Measurements from ENCODE around the gene SGCA.

The SGCA gene

DNA sequence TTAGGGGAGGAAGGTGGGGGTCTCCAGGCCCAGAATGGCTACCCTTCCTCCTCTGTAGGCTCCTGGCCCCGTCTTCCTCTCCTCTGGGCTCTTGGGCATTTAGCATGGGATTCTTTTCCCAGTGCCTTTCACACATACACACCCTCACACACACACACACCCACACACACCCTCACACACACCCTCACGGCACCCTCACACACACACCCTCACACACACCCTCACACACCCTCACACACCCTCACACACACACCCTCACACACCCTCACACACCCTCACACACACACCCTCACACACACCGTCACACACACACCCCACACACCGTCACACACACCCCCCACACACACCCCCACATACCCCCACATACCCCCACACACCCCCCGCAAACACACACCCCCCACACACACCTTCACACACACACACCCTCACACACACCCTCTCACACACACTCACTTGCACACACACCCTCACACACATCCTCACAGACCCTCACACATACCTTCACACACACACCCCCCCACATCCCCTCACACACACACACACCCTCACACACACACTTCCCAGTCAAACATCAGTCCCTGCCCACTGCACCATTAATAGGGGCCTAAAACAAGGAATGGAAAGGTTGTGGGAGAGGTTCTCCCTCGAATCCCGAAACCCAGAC is 845 bp downstream of the SGCA start:
- DNase-seq (ENCODE audit: low spot score), result no peak
- FAIRE-seq, result peak; percentile 92

DNA sequence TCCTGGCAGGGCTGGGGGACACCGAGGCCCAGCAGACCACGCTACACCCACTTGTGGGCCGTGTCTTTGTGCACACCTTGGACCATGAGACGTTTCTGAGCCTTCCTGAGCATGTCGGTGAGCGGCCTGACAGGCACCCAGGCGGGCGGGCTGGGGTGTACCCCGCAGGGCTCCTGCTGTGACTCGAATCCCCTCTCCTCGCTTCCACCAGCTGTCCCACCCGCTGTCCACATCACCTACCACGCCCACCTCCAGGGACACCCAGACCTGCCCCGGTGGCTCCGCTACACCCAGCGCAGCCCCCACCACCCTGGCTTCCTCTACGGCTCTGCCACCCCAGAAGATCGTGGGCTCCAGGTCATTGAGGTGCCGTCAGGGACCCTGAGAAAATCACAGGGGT is 1.6 kb downstream of the SGCA start:
- no peak for FAIRE-seq
- no peak for DNase-seq (ENCODE audit: low spot score)

DNA sequence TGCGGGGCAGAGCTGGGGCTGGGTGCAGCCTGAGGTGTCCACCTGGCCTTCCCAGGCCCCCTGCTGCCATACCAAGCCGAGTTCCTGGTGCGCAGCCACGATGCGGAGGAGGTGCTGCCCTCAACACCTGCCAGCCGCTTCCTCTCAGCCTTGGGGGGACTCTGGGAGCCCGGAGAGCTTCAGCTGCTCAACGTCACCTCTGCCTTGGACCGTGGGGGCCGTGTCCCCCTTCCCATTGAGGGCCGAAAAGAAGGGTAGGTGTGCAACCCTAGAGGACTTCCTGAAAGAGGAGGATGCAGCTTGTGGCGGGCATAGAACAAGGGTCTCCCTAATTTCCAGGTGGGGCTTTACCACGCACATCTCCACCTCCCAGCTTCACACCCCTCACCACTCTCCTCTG is 2.5 kb downstream of the SGCA start:
- no peak for FAIRE-seq
- no peak for DNase-seq (ENCODE audit: low spot score)

DNA sequence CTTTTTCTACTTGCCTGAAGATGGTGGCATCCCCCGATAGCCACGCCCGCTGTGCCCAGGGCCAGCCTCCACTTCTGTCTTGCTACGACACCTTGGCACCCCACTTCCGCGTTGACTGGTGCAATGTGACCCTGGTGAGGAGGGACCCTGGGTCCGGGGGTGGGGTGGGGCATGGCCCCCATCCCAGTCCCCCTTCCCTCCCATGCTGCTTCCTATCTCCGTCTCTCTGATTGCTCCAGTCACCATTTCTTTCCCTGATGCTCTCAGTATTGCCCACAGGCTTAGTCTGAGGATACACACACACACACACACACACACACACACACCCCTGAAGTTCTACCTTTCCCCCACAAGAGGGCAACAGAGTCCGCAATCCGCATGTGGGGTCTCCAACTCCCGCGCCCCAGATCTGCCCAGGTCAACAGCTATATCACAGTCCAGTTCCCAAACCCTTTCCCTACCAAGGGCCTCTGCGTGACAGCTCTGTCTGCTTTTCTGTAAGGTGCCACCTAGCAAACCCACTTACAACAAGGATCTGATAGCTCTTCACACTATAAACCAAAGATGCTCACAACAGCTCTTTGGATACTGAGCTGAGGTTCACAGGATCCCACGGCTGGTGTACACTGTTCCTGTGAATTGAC is 3.4 kb downstream of the SGCA start:
- peak; percentile 71 for DNase-seq (ENCODE audit: low spot score)
- peak; percentile 86 for FAIRE-seq

DNA sequence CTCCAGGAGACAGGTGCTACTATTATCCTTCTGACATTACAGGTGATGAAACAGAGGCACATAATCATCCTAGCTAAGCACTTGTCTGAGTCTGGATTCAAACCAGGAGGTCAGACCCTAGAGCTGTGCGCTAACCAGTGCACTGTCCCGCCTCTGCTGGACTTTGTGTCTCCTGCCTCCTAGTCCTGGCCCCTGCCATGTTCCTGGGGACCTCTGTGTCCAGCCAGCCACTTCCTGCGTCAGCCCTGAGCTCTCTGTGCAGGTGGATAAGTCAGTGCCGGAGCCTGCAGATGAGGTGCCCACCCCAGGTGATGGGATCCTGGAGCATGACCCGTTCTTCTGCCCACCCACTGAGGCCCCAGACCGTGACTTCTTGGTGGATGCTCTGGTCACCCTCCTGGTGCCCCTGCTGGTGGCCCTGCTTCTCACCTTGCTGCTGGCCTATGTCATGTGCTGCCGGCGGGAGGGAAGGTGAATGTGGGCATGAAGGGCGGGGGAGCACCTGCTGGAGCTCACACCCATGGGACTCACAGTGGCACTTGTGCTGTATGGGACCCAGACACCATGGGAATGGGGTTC is 4.2 kb downstream of the SGCA start:
- DNase-seq (ENCODE audit: low spot score), result no peak
- peak; percentile 67 for FAIRE-seq

DNA sequence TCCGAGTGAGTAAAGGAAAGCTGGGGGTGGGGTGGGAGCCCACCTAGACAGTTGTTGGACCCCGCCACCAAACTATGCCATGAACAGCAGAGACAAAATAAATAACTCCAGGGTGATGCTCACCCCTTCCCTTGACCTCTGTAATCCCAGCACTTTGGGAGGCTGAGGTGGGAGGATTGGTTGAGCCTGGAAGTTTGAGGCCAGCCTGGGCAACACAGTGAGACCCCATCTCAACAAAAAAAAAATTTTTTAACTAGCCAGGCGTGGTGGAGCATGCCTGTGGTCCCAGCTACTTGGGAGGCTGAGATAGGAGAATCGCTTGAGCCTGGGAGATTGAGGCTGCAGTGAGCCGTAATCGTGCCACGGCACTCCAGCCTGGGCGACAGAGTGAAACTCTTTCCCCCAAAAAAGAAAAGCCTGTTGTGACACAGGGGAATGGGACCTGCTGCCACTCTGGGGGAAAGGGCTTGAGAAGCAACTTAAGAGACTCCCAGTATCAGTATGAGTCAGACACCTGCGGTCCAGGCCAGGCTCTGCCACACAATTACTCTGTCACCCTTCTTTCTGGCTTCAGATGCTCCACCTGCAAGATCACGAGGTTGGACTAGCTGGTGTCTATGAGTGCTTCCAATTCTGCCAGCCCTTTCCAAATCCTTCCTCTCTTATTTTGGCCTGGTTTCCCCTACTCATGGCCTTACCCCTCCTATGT is 5.0 kb downstream of the SGCA start:
- FAIRE-seq, result no peak
- DNase-seq (ENCODE audit: low spot score), result peak; percentile 59

DNA sequence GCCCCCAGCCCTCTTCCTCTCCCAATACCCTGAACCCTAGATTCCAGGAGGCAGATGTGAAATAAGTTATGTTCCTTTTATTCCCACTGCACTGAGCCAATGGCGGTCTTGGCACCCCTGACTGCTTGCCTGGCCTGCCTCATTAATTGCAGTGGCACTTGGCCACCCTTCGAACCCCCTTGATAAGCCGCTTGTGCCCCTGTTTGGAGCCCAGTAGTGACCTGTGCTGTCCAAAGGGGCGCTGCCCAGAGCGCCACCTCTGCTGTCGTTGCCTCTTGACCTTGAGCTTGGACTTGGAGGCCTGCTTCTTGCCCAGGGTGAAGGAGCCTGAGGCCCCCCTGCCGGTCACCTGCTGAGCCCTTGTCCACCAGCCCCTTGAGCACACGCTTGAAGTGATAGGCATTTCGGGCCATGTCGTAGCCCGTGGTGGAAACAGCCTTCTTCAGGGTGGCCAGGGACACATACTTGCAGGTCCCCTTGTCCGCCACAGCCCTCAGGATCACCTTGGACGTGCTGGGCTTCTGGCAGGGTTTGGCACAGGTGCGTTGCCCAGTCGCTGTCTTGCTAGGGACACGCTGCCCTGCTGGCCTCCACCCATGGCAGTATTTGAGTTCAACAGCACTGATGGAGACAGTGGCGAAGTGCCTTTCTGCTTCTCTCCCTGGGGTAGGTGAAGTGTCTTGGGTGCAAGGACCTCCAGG is 5.7 kb downstream of the SGCA start:
- FAIRE-seq (no peak), DNase-seq (ENCODE audit: low spot score) (no peak)

DNA sequence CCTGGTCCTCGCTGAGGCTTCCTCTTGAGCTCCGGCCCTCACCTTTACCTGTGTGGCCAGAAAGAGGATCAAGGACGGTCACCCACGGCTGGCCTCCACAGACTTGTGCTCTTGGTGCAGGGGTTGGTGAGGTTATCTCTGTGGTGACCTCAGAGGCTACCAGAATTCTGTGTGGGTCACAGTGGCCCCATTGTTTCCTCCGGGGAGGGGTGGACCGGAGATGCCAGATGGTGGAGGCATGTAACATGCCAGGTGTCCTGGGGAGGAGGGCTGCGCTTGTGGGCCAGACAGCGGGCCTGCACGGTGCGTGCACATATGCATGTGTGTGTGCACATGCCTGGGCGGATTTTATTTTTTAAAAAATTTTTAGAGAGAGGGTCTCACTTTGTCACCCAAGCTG is 6.3 kb downstream of the SGCA start:
- FAIRE-seq (no peak), DNase-seq (ENCODE audit: low spot score) (no peak)

DNA sequence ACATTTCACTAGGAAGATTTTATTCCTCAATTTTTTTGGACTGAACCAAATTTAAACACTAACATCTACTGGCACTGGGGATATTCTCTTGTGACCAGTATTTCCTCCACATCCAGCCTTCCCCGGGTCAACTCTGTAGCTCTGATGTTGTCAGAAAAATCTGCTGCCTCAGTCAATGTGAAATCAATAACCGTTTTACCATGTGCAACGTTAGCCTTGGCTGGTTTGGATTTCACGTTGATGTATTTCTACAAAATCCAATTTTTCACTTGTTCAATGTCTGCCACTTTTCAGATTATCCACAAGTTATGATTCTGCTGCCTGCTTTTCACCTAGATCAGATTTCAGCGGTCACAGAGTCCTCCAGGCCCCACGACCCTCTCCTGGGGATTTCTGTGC is 7.1 kb downstream of the SGCA start:
- FAIRE-seq (no peak), DNase-seq (ENCODE audit: low spot score) (no peak)

DNA sequence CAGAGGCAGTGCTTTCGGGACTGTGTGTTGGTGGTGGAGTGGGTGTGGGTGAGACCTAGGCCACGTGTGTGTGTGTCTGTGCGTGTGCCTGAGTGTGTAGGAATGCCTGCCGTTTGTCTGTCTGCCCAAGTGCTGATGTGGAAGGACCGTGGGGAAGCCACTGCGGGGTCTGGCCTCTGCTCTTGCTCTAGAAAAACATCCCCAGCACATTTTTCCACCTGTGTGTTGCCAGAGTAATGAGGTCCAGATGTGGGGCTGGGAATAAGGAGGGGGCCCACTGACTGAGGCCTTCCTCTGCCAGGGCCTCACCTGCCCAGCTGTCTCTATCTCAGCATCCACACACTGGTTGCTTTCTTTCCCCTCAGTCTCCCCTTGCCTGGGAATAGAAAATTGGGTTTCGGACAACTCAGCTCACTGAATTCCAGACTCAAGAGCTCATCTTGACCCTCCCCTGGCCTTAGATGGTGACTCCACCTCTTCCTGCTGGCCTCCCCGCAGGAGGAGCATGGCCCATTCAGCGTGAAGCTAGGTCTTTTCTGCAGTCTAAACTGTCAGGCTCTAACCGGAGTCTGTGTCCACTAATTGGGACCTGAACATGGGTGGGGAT is 7.6 kb downstream of the SGCA start:
- FAIRE-seq, result no peak
- peak; percentile 73 for DNase-seq (ENCODE audit: low spot score)

DNA sequence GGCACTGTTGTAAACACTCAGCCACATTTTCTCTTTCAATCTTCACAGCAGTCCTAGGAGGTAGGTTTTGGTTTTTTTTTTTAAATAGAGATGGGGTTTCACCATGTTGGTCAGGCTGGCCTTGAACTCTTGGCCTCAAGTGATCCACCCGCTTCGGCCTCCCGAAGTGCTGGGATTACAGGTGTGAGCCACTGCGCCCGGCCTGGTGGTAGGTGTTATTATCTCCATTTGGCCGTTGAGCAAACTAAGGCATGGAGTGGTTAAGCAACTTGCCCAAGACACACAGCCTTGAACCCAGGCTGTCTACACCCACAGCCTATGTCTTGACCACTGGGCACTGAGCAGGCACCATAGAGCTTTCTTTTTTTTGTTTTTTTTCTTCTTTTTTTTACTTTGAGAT is 8.6 kb downstream of the SGCA start:
- DNase-seq (ENCODE audit: low spot score) (no peak), FAIRE-seq (no peak)

DNA sequence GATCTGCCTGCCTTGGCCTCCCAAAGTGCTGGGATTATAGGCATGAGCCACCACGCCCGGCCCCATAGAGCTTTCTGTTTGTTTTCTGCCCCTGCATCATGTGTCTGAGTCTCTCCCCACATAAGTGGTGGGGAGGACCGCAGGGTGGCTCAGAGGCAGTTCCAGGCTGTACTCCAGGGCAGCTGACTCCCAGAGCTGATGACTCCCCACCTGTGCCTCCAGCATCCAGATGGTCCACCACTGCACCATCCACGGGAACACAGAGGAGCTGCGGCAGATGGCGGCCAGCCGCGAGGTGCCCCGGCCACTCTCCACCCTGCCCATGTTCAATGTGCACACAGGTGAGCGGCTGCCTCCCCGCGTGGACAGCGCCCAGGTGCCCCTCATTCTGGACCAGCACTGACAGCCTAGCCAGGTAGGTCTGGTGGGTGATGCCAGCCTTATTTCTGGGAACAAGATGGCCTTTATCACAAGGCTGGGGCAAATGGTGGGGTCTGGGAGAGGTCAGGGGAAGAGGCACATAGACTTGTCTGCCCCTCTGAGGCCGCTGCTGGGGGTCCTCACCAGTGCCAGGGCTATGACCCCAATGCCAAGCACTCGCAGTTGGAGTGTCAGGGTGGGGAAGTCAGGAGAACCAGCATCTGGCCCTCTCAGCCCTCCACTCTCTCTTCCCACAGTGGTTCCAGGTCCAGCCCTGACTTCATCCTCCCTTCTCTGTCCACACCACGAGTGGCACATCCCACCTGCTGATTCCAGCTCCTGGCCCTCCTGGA is 9.4 kb downstream of the SGCA start:
- DNase-seq (ENCODE audit: low spot score) (no peak), FAIRE-seq (no peak)

DNA sequence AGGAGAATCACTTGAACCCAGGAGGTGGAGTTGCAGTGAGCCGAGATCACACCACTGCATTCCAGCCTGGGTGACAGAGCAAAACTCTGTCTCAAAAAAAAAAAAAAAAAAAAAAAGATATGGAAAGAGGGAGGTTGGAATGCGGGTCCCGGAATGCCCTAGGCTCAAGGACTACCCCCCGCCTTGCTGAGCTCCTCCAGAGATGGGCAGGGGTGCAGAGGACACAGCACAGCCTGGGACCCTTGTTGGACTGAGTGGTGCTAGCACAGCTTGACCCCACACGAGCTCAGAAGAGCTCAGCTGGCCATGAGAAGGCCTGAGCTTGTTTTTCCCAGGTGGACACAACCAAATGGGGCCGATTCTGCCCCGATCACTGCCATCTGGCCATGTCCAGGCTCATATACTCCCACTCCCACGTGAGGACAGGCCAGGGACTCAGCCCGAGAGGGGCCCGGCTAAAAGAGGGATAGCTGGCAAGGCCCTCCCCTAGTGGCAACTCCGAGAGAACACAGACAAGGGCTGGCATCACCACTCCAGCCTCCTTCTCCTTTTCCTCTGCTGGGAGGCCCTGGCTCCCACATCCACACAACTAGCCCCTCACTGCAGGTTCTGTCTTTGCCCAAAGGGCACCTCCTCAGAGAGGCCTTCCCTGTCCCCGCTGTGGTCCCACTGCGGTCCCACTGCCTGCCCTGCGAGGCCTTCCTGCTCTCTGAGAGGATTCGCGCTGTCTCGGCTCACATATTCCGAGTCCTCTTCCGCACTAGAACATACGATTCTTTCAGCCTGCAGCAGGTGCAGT is 11.0 kb downstream of the SGCA start:
- FAIRE-seq, result peak; percentile 86

DNA sequence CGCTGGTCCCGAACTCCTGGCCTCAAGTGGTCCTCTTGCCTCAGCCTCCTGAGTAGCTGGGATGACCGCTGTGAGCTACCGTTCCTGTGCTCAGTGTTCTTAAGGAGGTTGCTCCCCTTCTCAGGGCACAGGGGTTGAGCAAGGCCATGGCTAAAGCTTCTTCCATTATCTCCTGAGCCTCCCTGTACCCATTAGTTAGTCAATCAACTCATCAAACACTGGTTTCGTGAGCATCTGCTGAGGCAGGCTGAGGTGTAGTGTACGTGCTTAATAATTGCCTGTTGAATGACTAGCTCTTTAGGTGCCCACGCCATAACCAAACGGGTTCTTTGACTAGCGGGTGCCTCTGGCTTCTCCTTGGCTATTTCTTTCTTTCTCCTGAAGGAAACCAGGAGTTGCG is 11.7 kb downstream of the SGCA start:
- DNase-seq (ENCODE audit: low spot score) (no peak), FAIRE-seq (peak; percentile 30)

More for the DNA sequence above, 11.0 kb downstream of the SGCA start:
- no peak for DNase-seq (ENCODE audit: low spot score)

DNA sequence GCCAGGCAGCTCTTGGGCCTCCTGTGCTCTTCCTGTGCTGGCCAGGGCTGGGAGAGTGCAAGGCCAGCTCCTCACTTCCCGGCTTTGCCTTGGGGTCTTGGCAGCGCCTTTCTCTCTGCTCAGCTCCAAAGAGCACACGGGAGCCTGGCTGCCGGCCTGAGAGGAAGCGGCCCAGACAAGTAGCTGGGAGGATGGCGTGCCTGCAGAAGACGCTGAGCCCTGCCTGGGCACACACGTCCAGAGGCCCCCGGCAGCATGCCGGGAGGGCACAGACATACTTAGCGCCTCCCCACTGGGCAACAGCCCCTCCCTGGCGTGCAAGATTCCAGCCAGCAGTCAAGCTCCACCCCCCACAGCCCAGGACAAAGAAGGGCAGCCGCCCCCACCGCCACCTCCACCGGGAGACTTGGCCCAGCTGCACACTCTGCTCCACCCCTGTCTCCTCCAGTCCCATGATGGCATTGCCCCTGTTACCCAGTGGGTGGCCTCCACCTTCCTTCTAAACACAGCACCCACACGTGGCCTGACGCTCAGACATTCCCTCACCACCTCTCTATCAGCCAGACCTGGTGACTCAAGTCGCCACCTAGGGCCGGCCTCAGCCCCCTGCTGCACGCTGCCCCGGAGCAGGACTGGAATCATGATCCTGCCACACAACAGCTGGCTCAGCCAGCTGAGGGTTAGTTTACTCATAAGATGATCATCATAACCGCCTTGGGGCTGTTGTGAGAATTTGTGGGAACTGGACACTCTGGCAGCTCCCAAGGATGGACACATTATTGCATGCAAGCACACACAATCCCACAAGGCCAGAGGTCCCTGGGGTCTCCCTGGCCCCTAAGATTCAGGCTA is 12.4 kb downstream of the SGCA start:
- FAIRE-seq (peak; percentile 97), DNase-seq (ENCODE audit: low spot score) (peak; percentile 95)

DNA sequence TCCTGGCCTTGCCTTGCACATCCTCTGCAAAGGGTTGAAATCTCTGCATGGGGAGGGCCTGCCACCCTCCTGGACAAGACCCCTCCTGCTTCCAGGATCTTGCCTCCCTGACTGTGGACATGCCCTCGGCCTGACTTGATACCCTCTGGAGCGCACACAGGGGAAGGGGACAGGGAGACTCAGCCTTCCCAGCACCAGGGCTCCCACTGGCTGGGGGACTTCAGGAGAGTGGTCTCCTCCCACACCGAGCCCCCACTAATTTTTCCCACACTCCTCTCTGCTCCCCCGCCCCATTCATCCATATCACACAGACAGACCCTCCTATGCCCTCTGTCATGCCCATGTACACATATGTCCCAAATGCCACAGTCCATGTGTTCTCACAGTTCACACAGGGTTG is 14.3 kb downstream of the SGCA start:
- DNase-seq (ENCODE audit: low spot score) (no peak), FAIRE-seq (peak; percentile 77)

DNA sequence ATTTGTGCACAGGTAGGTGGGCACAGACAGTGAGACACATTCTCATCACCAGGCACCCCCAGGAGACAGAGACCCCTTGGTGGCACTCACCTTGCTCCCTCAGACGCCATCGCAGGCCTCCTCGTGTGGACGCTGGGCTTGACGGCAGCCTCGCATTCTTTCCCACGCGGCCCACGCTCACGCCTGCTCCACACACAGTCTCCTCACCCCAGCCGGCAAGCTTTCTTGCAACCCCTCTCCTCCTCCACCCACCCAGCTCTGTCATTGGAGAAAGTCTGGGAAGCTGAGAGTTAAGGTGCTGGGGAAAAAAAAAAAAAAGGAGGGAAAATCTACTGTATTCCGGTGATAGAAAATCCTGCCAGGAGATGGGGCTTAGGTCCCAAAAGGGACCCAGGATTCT is 14.8 kb downstream of the SGCA start:
- no peak for FAIRE-seq
- no peak for DNase-seq (ENCODE audit: low spot score)

DNA sequence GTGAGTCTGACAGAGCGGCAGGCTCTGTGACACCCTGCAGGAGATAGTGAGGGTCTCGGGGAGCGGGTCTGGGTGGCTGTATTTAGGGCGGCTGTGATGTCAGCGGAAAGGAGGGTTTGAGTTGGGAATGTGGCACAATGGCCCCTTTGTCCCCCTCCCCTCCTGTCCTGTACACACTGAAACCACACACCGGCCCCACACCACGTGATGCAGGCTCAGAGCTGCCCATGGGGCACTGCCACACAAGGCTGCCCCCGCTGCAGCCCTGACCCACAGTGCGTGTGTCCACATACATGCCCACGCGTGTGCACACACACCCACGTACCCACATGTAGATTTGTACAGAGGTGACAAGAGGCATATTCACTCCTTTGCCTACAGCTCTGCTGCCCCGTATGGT is 15.3 kb downstream of the SGCA start:
- no peak for FAIRE-seq
- no peak for DNase-seq (ENCODE audit: low spot score)
